CD4-positive, alpha-beta T cell treated with Interleukin-17A for 4 hours (primary cell): ENCODE results near the gene POTEI.
"Not testable (repeated sequence)": the region's sequence is repeated elsewhere in the genome, so short reads cannot be mapped to it uniquely, and the experiment has no call there.

ENCODE experiments used
- DNase-seq: peaks from one replicate; pipeline ENCODE4 v3.0.0-alpha.2; 2020; ENCODE audit warnings: mixed read lengths

POTEI gene

DNA sequence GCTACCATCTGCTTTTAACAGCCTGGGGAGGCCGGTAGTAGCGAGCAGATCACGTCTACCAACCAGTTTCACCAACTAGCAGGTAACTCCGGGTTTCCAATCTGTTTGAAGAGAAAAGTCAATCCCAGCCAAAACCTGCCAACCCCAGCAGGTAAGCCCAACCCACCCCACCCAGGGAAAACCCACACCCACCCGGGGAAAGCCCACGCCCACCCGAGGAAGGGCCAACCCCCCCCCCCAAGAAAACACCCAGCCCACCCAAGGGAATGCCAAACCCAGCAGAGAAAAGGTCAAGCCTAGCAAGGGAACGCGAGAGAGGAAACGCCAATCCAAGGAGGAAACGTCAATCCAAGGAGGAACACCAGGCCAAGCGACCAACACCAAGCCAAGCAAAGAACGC lies at the start of gene POTEI:
TSS of gene POTEI (minus strand) at position 101 of the 400 bp plus-strand sequence. CDS start at position 8, 93 bp downstream.
- not testable (repeated sequence) for DNase-seq

GRCh38 chr2:130556441-130556840 lies 47.3 kb upstream of the POTEI start:
- not testable (repeated sequence) for DNase-seq

- DNase-seq = not testable (repeated sequence)
These were observed 45.0 kb upstream of the POTEI start for GRCh38 chr2:130554178-130554577.

- DNase-seq = not testable (repeated sequence)
These were observed 40.3 kb upstream of the POTEI start for GRCh38 chr2:130549475-130549874.

DNA sequence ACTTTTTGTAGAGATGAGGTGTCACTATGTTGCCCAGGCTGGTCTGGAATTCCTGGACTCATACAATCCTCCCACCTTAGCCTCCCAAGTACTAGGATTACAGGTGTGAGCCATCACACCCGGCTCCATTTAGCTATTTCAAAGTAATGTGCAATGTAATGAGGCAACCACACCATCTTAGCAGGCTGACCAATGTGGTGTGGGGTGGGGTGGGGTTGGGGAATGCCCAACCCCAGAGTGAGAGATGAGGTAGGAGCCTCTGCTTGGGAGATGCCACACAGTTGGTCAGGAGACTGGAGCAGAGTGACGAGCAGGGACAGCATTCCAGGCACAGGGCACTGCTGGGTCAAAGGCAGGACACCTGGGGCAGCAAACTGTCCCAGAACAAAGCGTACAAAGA lies 39.3 kb upstream of the POTEI start:
- not testable (repeated sequence) for DNase-seq

GRCh38 chr2:130544978-130545377 lies 35.9 kb upstream of the POTEI start:
- DNase-seq = not testable (repeated sequence)

DNA sequence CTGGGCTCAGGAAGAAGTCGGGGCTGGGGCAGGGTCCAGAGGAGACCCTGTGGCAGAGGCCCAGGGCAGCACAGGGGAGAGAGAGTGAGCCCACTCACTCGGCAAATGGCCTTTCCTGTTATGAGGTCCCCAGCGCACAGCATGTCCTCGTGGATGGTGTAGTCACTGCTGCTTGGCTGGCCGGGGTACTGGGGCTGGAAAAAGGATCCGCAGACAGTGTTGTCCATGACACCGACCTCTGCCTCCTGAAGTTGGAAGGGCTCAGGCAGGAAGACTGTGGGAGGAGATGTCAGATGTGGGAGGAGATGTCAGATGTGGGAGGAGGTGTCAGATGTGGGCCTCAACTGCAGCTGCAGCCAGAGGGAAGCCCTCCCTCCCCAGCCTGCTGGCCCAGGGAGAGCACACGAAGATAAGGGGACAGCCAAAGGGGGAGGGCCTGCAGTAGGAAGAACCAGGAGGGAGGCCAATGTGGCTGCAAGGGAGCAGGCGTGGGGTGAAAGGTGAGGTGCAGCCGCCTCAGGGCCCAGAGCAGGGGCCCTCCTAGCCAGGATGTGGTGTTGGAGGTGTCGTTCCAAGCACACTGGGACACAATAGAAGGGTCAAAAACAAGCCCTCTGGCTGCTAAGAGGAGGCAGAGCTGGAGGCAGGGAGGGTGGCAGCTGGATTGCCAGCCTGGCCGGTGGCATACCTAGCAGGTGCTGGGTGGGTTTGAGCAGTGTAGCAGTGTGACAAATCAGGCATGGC lies 34.8 kb upstream of the POTEI start:
- DNase-seq = not testable (repeated sequence)

- DNase-seq = not testable (repeated sequence)
These were observed 33.7 kb upstream of the POTEI start for GRCh38 chr2:130542789-130543188.

DNA sequence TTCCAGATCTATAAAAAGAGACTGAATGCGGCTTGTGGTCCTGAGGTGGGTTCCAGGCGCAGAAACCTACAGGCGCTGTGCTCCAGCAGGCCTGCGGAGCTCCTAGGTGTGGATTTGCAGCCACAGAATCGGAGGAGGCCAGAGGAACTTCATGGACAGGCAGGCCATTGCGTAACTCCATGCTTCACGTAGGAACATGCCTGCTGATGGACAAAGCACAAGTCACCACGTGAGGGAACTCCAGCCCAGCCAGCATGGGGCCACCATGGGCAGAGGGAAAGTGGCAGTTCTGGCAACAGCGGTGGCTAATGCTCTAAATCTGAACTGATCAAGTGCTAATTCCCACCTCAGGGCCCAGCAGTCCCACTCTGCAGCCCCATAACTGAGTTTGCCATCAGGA lies 29.1 kb upstream of the POTEI start:
- DNase-seq = not testable (repeated sequence)

GRCh38 chr2:130536654-130537053 lies 27.5 kb upstream of the POTEI start:
- not testable (repeated sequence) for DNase-seq

GRCh38 chr2:130531672-130532071 lies 22.5 kb upstream of the POTEI start:
- not testable (repeated sequence) for DNase-seq

- DNase-seq = not testable (repeated sequence)
These were observed 22.1 kb upstream of the POTEI start for GRCh38 chr2:130531225-130531624.

GRCh38 chr2:130530212-130530611 lies 21.1 kb upstream of the POTEI start:
- DNase-seq = not testable (repeated sequence)

DNA sequence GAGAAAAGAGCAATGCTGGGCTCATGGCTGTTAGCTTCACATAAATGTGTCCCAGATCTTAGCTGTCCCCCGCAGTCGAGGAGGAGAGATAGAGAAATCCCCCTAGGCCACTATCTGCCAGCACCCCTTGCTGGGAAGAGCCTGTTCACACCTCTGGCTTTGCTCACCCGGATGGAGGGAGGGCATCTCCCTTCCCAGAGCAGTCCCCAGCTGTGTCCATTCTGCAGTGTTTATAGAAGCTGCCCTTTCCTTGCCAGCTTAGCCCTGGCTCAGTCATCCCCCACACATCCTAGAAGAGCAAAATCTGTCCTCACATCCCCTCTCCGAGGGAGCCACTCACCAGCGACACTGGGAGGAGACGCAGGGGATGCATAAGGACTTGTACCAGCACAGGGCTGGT lies 20.4 kb upstream of the POTEI start:
- not testable (repeated sequence) for DNase-seq

GRCh38 chr2:130527365-130527967 lies 18.3 kb upstream of the POTEI start:
- not testable (repeated sequence) for DNase-seq

DNA sequence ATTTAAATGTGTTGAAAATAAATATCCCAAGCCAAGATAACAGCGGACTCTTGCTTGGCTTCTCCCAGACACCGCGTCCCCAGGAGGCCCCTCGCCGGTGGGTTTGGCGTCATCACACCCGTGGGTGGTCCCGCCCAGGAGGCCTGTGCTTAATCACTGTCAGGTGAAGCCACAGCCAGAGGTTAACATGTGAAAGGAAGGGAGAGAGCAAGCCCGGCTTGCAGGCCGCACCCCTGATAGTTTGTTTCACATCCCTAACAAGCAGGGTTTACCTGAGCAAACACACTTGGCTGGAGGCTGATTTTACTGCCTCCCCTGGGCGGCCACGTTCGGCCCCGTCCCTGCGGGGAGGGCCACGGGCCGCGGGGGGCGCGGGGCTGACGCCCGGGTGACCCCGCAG lies 13.3 kb upstream of the POTEI start:
- not testable (repeated sequence) for DNase-seq

- DNase-seq = not testable (repeated sequence)
These were observed 11.9 kb upstream of the POTEI start, which contains the start of gene CFC1B for GRCh38 chr2:130520992-130521391. Gene CFC1B, plus strand, starts transcription at chr2:130521222. Its CDS starts 263 bp downstream, at chr2:130521485.

GRCh38 chr2:130518516-130519106 lies 9.5 kb upstream of the POTEI start:
- DNase-seq = not testable (repeated sequence)

- not testable (repeated sequence) for DNase-seq
These were observed 2.8 kb upstream of the POTEI start for GRCh38 chr2:130511747-130512451.

DNA sequence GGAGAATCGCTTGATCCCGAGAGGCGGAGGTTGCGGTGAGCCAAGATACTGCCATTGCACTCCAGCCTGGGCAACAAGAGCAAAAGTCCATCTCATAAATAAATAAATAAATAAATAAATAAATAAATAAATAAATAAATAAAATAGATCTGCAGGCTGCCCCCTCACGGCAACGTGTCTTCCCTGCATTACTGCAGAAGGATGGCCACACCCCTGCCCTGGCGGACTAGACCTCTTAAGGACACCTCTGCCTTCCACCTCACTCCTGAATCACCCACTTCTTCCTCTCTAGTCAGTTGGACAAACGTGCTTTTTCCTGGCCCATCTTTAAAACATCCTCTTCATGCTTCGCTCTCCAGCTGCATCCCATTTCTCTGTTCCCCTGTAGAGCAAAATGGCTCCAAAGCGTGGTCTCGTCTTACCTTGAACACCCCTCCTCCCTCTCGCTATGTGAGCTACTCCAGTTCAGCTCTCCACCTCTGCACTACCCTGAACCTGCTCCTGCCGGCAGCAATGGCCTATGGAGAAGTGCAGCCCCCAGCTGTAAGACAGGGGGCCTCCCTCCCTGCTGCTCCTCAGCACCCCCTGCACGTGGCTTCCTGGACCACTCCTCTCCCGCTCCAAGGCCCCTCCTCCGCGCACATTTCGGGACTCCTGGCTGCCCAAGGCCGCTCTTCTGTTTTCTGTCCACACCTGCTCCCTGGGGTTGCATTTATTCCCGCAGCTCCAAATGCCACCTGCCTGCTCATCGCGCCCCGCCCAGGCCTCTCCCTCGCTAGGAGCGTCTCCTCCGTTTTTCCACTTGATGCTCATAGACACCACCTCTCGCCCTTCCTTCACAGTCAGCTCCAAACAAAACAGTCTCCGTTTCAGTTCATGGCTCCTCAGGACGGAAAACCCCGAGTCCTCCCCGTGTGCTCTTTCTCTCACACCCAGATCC lies 1.9 kb upstream of the POTEI start:
- not testable (repeated sequence) for DNase-seq

DNA sequence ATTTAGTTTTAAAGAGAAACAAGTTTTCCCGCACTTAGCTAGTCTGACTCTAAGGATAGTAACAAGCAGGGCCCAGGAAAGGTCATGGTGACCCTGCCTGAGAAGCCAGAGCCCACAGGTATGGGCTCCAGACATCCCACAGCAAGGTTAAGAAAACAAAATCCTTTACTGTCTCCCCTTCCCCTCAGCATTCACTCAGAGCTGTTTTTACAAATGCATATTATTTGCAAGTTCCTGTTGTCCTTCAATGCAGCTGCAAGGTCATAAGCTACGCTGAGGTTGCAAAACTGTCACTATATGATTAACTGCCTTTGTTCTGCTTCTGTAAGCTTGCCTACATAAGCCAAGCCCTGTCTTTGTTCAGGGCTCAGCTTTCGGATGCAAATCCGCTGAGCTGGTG lies 18.1 kb downstream of the POTEI start:
- not testable (repeated sequence) for DNase-seq

GRCh38 chr2:130455413-130455812 lies 53.7 kb downstream of the POTEI start:
- DNase-seq = not testable (repeated sequence)
